Calu3 (cell line): ENCODE data around the gene HLCS. TPM values are rescaled to one million over a fixed set of nuclear protein-coding genes. Genes with fewer than 3 reads are reported as not detected.

Experiments used
- Bru-seq: library from RNA; stranded (reverse); fragments of 400-500 nt; gene quantifications from one replicate; lab custom pipeline; 2021; lab: Mats Ljungman, UMichigan
- BruChase-seq, 2 experiments: library from RNA; stranded (reverse); fragments of 400-500 nt; gene quantifications; one replicate each; lab custom pipeline; 2021; lab: Mats Ljungman, UMichigan
- BruUV-seq: library from RNA; stranded (reverse); fragments of 400-500 nt; replicated peaks from 2 replicates; lab custom pipeline; 2021; lab: Mats Ljungman, UMichigan
- CTCF ChIA-PET: fragments of 300-600 bp; sonication (Branson Sonifier 250); formaldehyde crosslinking; loops from one replicate; lab custom pipeline; 2022; ENCODE audit warnings: antibody characterized with exemption; lab: Charles Lee
- DNase-seq: peaks from one replicate; pipeline ENCODE4 v3.0.0; 2022
- H3K27ac Mint-ChIP-seq: one replicate; pipeline ENCODE4 v1.8.0; 2022; ENCODE audit warnings: mixed read lengths; ENCODE audit not compliant: unreplicated experiment
- H3K27me3 Mint-ChIP-seq: one replicate; pipeline ENCODE4 v1.8.0; 2022; ENCODE audit warnings: mixed read lengths; ENCODE audit not compliant: unreplicated experiment
- H3K36me3 Mint-ChIP-seq: one replicate; pipeline ENCODE4 v1.8.0; 2022; ENCODE audit warnings: mild to moderate bottlenecking, moderate library complexity, mixed read lengths; ENCODE audit not compliant: insufficient read depth, unreplicated experiment
- H3K4me1 Mint-ChIP-seq: one replicate; pipeline ENCODE4 v1.8.0; 2022; ENCODE audit warnings: mild to moderate bottlenecking, low read depth, mixed read lengths; ENCODE audit not compliant: unreplicated experiment
- H3K4me3 Mint-ChIP-seq: one replicate; pipeline ENCODE4 v1.8.0; 2022; ENCODE audit warnings: mild to moderate bottlenecking, low read depth, moderate library complexity, mixed read lengths; ENCODE audit not compliant: unreplicated experiment
- H3K9me3 Mint-ChIP-seq: one replicate; pipeline ENCODE4 v1.8.0; 2022; ENCODE audit warnings: low read depth, mixed read lengths; ENCODE audit not compliant: unreplicated experiment
- intact Hi-C: fragments of 100-400 bp; cut with micrococcal nuclease; formaldehyde crosslinking; loops from one replicate; pipeline ENCODE4 v1.10.0; 2022; ENCODE audit not compliant: unreplicated experiment
- long read RNA-seq: library from polyadenylated mRNA; stranded (forward); transcript quantifications from one replicate; pipeline ENCODE4 v2.0.0, GENCODE V29; 2022
- total RNA-seq: library from RNA; stranded (reverse); gene quantifications from 2 replicates; pipeline ENCODE4 v1.2.3, GENCODE V29; 2022
- TF ChIP-seq, protein P1 (sequence below): fragments of 200-600 bp; IDR thresholded peaks from one replicate; pipeline ENCODE4 v1.8.0; 2022; ENCODE audit warnings: antibody characterized with exemption; ENCODE audit not compliant: unreplicated experiment

HLCS gene
- total RNA-seq (18.4 and 19.0 TPM in 2 replicates), Bru-seq, nascent RNA (percentile 64 among the genes with signal in this experiment), BruChase-seq, experiment 1, labeled RNA remaining after a 6-hour chase (percentile 70 among the genes with signal in this experiment), BruChase-seq, experiment 2, labeled RNA remaining after a 2-hour chase (percentile 68 among the genes with signal in this experiment)
- long read RNA-seq, partial matches to known transcripts = 2 of 66 reads
- long read RNA-seq, other reads (novel, unspliced or antisense) = 64 of 66 reads

DNA sequence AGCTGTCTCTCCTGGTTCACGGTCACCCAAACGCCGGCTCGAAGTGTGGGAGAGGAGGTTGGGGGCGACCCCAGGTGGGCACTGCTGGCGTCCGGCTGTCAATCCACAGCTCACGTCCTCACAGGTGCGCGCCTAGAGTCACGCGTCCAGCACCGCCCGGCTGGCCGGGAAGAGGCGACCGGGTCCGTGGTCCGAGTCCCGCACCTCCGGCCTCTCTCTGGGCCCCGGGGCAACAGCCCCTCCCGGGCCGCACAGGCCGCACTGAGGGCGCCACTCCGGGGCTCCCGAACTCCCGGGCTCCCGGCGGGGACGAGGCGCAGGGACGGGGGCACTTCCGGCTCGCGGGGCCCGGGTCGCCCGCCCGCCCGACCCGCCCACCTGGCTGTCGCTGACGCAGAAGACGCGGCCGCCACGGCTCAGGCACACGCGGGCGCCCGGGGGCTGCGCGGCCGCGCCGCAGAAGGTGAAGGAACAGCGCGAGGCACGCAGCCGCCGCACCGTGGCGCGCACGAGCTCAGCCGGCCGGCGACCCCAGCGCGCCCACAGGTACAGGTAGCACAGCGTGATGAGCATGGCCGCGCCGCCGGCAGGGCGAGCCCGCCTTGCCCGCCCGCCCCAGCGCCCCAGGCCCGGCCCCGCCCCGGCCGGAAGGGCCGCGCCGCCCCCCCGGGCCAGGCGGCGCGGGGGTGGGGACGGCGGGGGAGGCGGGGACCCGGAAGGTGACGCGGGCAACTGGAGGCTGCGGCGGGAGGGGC, at the start of gene HLCS:
Gene HLCS (minus strand): TSS at position 604 of the 755 bp plus-strand sequence. CDS start 31 bp downstream, at position 573.
- TF ChIP-seq, protein P1, sequence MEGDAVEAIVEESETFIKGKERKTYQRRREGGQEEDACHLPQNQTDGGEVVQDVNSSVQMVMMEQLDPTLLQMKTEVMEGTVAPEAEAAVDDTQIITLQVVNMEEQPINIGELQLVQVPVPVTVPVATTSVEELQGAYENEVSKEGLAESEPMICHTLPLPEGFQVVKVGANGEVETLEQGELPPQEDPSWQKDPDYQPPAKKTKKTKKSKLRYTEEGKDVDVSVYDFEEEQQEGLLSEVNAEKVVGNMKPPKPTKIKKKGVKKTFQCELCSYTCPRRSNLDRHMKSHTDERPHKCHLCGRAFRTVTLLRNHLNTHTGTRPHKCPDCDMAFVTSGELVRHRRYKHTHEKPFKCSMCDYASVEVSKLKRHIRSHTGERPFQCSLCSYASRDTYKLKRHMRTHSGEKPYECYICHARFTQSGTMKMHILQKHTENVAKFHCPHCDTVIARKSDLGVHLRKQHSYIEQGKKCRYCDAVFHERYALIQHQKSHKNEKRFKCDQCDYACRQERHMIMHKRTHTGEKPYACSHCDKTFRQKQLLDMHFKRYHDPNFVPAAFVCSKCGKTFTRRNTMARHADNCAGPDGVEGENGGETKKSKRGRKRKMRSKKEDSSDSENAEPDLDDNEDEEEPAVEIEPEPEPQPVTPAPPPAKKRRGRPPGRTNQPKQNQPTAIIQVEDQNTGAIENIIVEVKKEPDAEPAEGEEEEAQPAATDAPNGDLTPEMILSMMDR = no peak
- H3K36me3 Mint-ChIP-seq = peaks cover 17% of the 10 kb centered on the region
- no peaks in the 10 kb centered on the region for H3K9me3 Mint-ChIP-seq
- peak within 1 kb of the TSS; percentile 82 for H3K4me3 Mint-ChIP-seq
- no TSS peak for BruUV-seq
- DNase-seq = peak; percentile 75
- intact Hi-C loops = no loop called here
- no peaks in the 10 kb centered on the region for H3K27me3 Mint-ChIP-seq
- H3K4me1 Mint-ChIP-seq = peaks cover 9% of the 10 kb centered on the region
- CTCF ChIA-PET = interaction anchor here (0.7 to 1.2 kb wide), 5 partner anchors 11 to 546 kb away, joined by 3 to 5 read pairs (median 3); no protein-coding TSS in a partner anchor
- H3K27ac Mint-ChIP-seq = peak within 1 kb of the TSS; percentile 97

- intact Hi-C loops = no loop called here
- H3K27ac Mint-ChIP-seq = no peak overlapping the region
- no TSS peak for BruUV-seq
Measured at GRCh38 chr21:37009740-37010341, 43.4 kb upstream of the HLCS start.

GRCh38 chr21:37008724-37009123, 42.3 kb upstream of the HLCS start:
- no peaks in the 10 kb centered on the region for H3K27me3 Mint-ChIP-seq
- TF ChIP-seq, protein P1 = no peak
- no peak overlapping the region for H3K4me3 Mint-ChIP-seq
- DNase-seq = no peak
- H3K4me1 Mint-ChIP-seq = no peaks in the 10 kb centered on the region
- H3K36me3 Mint-ChIP-seq = no peaks in the 10 kb centered on the region
- no TSS peak for BruUV-seq
- no peaks in the 10 kb centered on the region for H3K9me3 Mint-ChIP-seq
- intact Hi-C loops = no loop called here
- H3K27ac Mint-ChIP-seq = no peak overlapping the region
- CTCF ChIA-PET = no interaction called here

More at GRCh38 chr21:37009740-37010341, 43.4 kb upstream of the HLCS start:
- H3K27me3 Mint-ChIP-seq = no peaks in the 10 kb centered on the region
- H3K4me1 Mint-ChIP-seq = no peaks in the 10 kb centered on the region
- no peaks in the 10 kb centered on the region for H3K36me3 Mint-ChIP-seq
- TF ChIP-seq, protein P1 = peak; percentile 55
- H3K9me3 Mint-ChIP-seq = no peaks in the 10 kb centered on the region
- CTCF ChIA-PET = interaction anchor here (0.5 to 1.3 kb wide), 4 partner anchors 20 to 72 kb away, joined by 3 to 14 read pairs (median 4); no protein-coding TSS in a partner anchor
- H3K4me3 Mint-ChIP-seq = peak overlapping the region; percentile 52
- DNase-seq = peak; percentile 85
